IMR-90 (cell line): ENCODE measurements around the gene AOPEP. TPM values are rescaled to one million over a fixed set of nuclear protein-coding genes. Genes with fewer than 3 reads are reported as not detected.

Source experiments
- ATAC-seq: fragments of 200-7000 bp; cut with Tn5 transposase; 2 replicates; pipeline ENCODE4 v1.9.1; 2020; ENCODE audit warnings: low read depth, mild to moderate bottlenecking, moderate library complexity
- BruUV-seq: library from RNA; stranded (reverse); fragments of 400-500 nt; replicated peaks from 2 replicates; lab custom pipeline; 2021; lab: Mats Ljungman, UMichigan
- CTCF ChIA-PET: fragments of 300-600 bp; formaldehyde crosslinking; extraction: SDS; loops from one replicate; lab custom pipeline; 2021; ENCODE audit warnings: antibody characterized with exemption; lab: Yijun Ruan, JAX
- POLR2A ChIA-PET: fragments of 300-600 bp; sonication (Branson Sonifier 250); formaldehyde crosslinking; loops from one replicate; lab custom pipeline; 2022; ENCODE audit warnings: antibody characterized with exemption; ENCODE audit not compliant: unreplicated experiment; lab: Charles Lee
- DNase-seq: peaks from one replicate; pipeline ENCODE4 v3.0.0; 2013
- H2AFZ ChIP-seq: replicated peaks from 2 replicates; pipeline ENCODE3; 2013; ENCODE audit warnings: low read length, mild to moderate bottlenecking; ENCODE audit not compliant: poor library complexity
- H2AK5ac ChIP-seq: 2 replicates; pipeline ENCODE4 v1.6.1; 2013; ENCODE audit warnings: low read depth, low read length, inconsistent platforms
- H2AK9ac ChIP-seq: replicated peaks from 2 replicates; pipeline ENCODE3; 2013; ENCODE audit warnings: mild to moderate bottlenecking, low read depth, low read length, moderate library complexity; ENCODE audit not compliant: poor library complexity
- H2BK120ac ChIP-seq: 2 replicates; pipeline ENCODE4 v1.6.1; 2013; ENCODE audit warnings: low read depth, low read length, inconsistent platforms
- H2BK15ac ChIP-seq: 3 replicates; pipeline ENCODE4 v1.6.1; 2013; ENCODE audit warnings: low read depth, low read length, inconsistent platforms
- H2BK20ac ChIP-seq: 2 replicates; pipeline ENCODE4 v1.6.1; 2013; ENCODE audit warnings: low read depth, mild to moderate bottlenecking, inconsistent platforms, low read length, moderate library complexity
- H2BK5ac ChIP-seq: 2 replicates; pipeline ENCODE4 v1.6.1; 2013; ENCODE audit warnings: mild to moderate bottlenecking, low read depth, low read length, inconsistent platforms; ENCODE audit not compliant: poor library complexity, severe bottlenecking
- H3K14ac ChIP-seq: replicated peaks from 2 replicates; pipeline ENCODE4 v1.6.1; 2013; ENCODE audit warnings: low read depth, low read length, inconsistent platforms
- H3K18ac ChIP-seq: 2 replicates; pipeline ENCODE4 v1.6.1; 2013; ENCODE audit warnings: low read depth, low read length, control low read depth
- H3K23ac ChIP-seq: 2 replicates; pipeline ENCODE4 v1.6.1; 2013; ENCODE audit warnings: low read depth, low read length, inconsistent platforms
- H3K27ac ChIP-seq: 2 replicates; pipeline ENCODE4 v1.5.1; 2013; ENCODE audit warnings: mild to moderate bottlenecking, control low read depth, low read length; ENCODE audit not compliant: insufficient read depth
- H3K27me3 ChIP-seq: 2 replicates; pipeline ENCODE4 v1.6.1; 2013; ENCODE audit warnings: low read length; ENCODE audit not compliant: control insufficient read depth, insufficient read depth
- H3K36me3 ChIP-seq: 2 replicates; pipeline ENCODE4 v1.6.1; 2013; ENCODE audit warnings: low read length, mixed read lengths; ENCODE audit not compliant: control insufficient read depth, insufficient read depth
- H3K4ac ChIP-seq: 2 replicates; pipeline ENCODE4 v1.6.1; 2013; ENCODE audit warnings: low read depth, low read length, inconsistent platforms
- H3K4me1 ChIP-seq: 2 replicates; pipeline ENCODE4 v1.6.1; 2013; ENCODE audit warnings: low read length, mixed read lengths; ENCODE audit not compliant: control insufficient read depth, insufficient read depth
- H3K4me2 ChIP-seq: 2 replicates; pipeline ENCODE4 v1.6.1; 2013; ENCODE audit warnings: low read depth, mild to moderate bottlenecking, control low read depth, low read length, moderate library complexity
- H3K4me3 ChIP-seq: 2 replicates; pipeline ENCODE4 v1.5.1; 2013; ENCODE audit warnings: low read depth, mild to moderate bottlenecking, control low read depth, low read length, moderate library complexity; ENCODE audit not compliant: insufficient read depth
- H3K56ac ChIP-seq: 2 replicates; pipeline ENCODE4 v1.6.1; 2013; ENCODE audit warnings: low read length, inconsistent platforms; ENCODE audit not compliant: insufficient read depth; ENCODE audit errors: extremely low read depth
- H3K79me1 ChIP-seq, 2 experiments: 2 replicates each; pipeline ENCODE4 v1.6.1; 2013; ENCODE audit warnings: low read length in 2 of 2, inconsistent platforms in 1 of 2, low read depth in 1 of 2
- H3K9ac ChIP-seq: 2 replicates; pipeline ENCODE4 v1.6.1; 2013; ENCODE audit warnings: low read depth, low read length, control low read depth
- H3K9me1 ChIP-seq: 2 replicates; pipeline ENCODE4 v1.6.1; 2013; ENCODE audit warnings: low read length, inconsistent platforms; ENCODE audit not compliant: insufficient read depth
- H3K9me3 ChIP-seq: 2 replicates; pipeline ENCODE4 v1.6.1; 2013; ENCODE audit warnings: low read length; ENCODE audit not compliant: control insufficient read depth, insufficient read depth
- H4K20me1 ChIP-seq: 2 replicates; pipeline ENCODE4 v1.6.1; 2013; ENCODE audit warnings: low read length, inconsistent platforms; ENCODE audit not compliant: insufficient read depth
- H4K5ac ChIP-seq: 2 replicates; pipeline ENCODE4 v1.6.1; 2013; ENCODE audit warnings: mild to moderate bottlenecking, low read depth, low read length, control low read depth
- H4K8ac ChIP-seq, 2 experiments: 2 replicates each; pipeline ENCODE4 v1.6.1; 2013; ENCODE audit warnings: low read depth in 2 of 2, low read length in 2 of 2, control low read depth in 1 of 2, inconsistent platforms in 1 of 2
- H4K91ac ChIP-seq: 2 replicates; pipeline ENCODE4 v1.6.1; 2013; ENCODE audit warnings: low read depth, low read length, inconsistent platforms; ENCODE audit not compliant: insufficient read depth
- BHLHE40 ChIP-seq: fragments of 150-350 bp; IDR thresholded peaks from 2 replicates; pipeline ENCODE4 v1.6.1; 2016; ENCODE audit warnings: mild to moderate bottlenecking, low read depth, low read length
- CEBPB ChIP-seq: IDR thresholded peaks from 2 replicates; pipeline ENCODE4 v1.6.1; 2012; ENCODE audit warnings: low read depth, low read length, improper control_type of control experiment
- CHD1 ChIP-seq: IDR thresholded peaks from 2 replicates; pipeline ENCODE4 v1.6.1; 2012; ENCODE audit warnings: low read depth, low read length, improper control_type of control experiment
- CTCF ChIP-seq: conservative IDR thresholded peaks from 2 replicates; pipeline ENCODE4 v1.5.1; 2012; ENCODE audit warnings: mild to moderate bottlenecking, low read depth, low read length, improper control_type of control experiment
- ELK1 ChIP-seq: fragments of 150-350 bp; IDR thresholded peaks from 2 replicates; pipeline ENCODE4 v1.6.1; 2016; ENCODE audit warnings: low read depth, mild to moderate bottlenecking, low read length, moderate library complexity, borderline replicate concordance
- FOS ChIP-seq: fragments of 150-350 bp; IDR thresholded peaks from 2 replicates; pipeline ENCODE4 v1.6.1; 2016; ENCODE audit warnings: low read depth, low read length
- MAFK ChIP-seq: IDR thresholded peaks from 2 replicates; pipeline ENCODE4 v1.6.1; 2012; ENCODE audit warnings: low read depth, low read length, improper control_type of control experiment
- MAZ ChIP-seq: IDR thresholded peaks from 2 replicates; pipeline ENCODE4 v1.6.1; 2012; ENCODE audit warnings: low read depth, mild to moderate bottlenecking, low read length, improper control_type of control experiment, moderate library complexity, borderline replicate concordance
- MXI1 ChIP-seq: IDR thresholded peaks from 2 replicates; pipeline ENCODE4 v1.6.1; 2012; ENCODE audit warnings: low read depth, mild to moderate bottlenecking, low read length, moderate library complexity, borderline replicate concordance
- NFE2L2 ChIP-seq: fragments of 150-350 bp; IDR thresholded peaks from 2 replicates; pipeline ENCODE4 v1.6.1; 2016; ENCODE audit warnings: low read depth, mild to moderate bottlenecking, low read length
- POLR2A ChIP-seq: IDR thresholded peaks from 2 replicates; pipeline ENCODE4 v1.6.1; 2012; ENCODE audit warnings: mild to moderate bottlenecking, low read depth, low read length
- RAD21 ChIP-seq: IDR thresholded peaks from 2 replicates; pipeline ENCODE4 v1.6.1; 2012; ENCODE audit warnings: low read length, improper control_type of control experiment
- RCOR1 ChIP-seq: IDR thresholded peaks from 2 replicates; pipeline ENCODE4 v1.6.1; 2012; ENCODE audit warnings: mild to moderate bottlenecking, low read length, improper control_type of control experiment; ENCODE audit not compliant: insufficient replicate concordance
- RFX5 ChIP-seq: IDR thresholded peaks from 2 replicates; pipeline ENCODE4 v1.8.0; 2012; ENCODE audit warnings: low read depth, mild to moderate bottlenecking, low read length, moderate library complexity
- SMC3 ChIP-seq: fragments of 150-350 bp; IDR thresholded peaks from 2 replicates; pipeline ENCODE4 v1.6.1; 2016; ENCODE audit warnings: low read depth, mild to moderate bottlenecking, antibody characterized with exemption, low read length, moderate library complexity
- USF2 ChIP-seq: fragments of 150-350 bp; IDR thresholded peaks from 2 replicates; pipeline ENCODE4 v1.6.1; 2017; ENCODE audit warnings: mild to moderate bottlenecking, antibody characterized with exemption, low read length, low read depth
- WGBS, 2 experiments: methylation state at CpG; one replicate each; pipeline versions ENCODE4 v1.1.5 to v1.1.7; 2013; ENCODE audit warnings: missing lambda C conversion rate in 2 of 2; ENCODE audit not compliant: insufficient read length in 1 of 2; ENCODE audit errors: extremely low coverage in 2 of 2; 5-methylcytosine and 5-hydroxymethylcytosine counted together
- dilution Hi-C: fragments of 300-500 bp; cut with HindIII; formaldehyde crosslinking; loops from one replicate; pipeline ENCODE4 v1.14.3; 2018; ENCODE audit warnings: low sequenced_read_pairs; ENCODE audit not compliant: unreplicated experiment
- in situ Hi-C: fragments of 300-500 bp; cut with MboI; formaldehyde crosslinking; loops from 3 replicates; pipeline ENCODE4 v1.14.3; 2019; ENCODE audit warnings: low sequenced_read_pairs, inconsistent platforms, mixed read lengths
- intact Hi-C: fragments of 100-400 bp; cut with micrococcal nuclease; formaldehyde crosslinking; loops from 2 replicates; pipeline ENCODE4 v1.10.0; 2022
- polyA plus RNA-seq, 3 experiments: library from polyadenylated mRNA; depleted of rRNA; stranded (reverse); fragments of >200 nt; gene quantifications; 2 replicates each; pipeline ENCODE4 v1.2.3, GENCODE V29; 2012; ENCODE audit warnings: low replicate concordance in 1 of 3
- total RNA-seq: library from RNA; depleted of rRNA; stranded (reverse); fragments of >200 nt; gene quantifications from 2 replicates; pipeline ENCODE4 v1.2.3, GENCODE V29; 2012

The AOPEP gene
- total and polyA plus RNA-seq, 2 of the 4 experiments (the other 2 are of a cell fraction) = 34.9 to 38.7 TPM

GRCh38 chr9:94807556-94807955, 81.1 kb downstream of the AOPEP start:
- POLR2A ChIA-PET = no interaction called here
- dilution Hi-C loops = no loop called here

More at GRCh38 chr9:94807556-94807955, 81.1 kb downstream of the AOPEP start:
- Histone ChIP-seq H4K8ac (no peak overlapping the region), H3K27me3 (peaks cover 8% of the 10 kb centered on the region), H3K23ac (no peak overlapping the region), H4K91ac (no peak overlapping the region), H3K4ac (no peak overlapping the region), H3K4me1 (peaks cover 16% of the 10 kb centered on the region), H3K9me1 (0 out of 2 replicates have a peak, but pooled peaks cover 10% of the 10 kb centered on the region), H2AK9ac (no peak overlapping the region), H4K5ac (no peak overlapping the region), H2BK20ac (no peak overlapping the region), H3K36me3 (peaks cover 7% of the 10 kb centered on the region), H2AK5ac (no peak overlapping the region), H3K9ac (no peak overlapping the region), H4K20me1 (peaks cover 4% of the 10 kb centered on the region; the same call in 1 of the 2 replicates), H2BK15ac (no peak overlapping the region), H2BK5ac (no peak overlapping the region), H3K27ac (no peak overlapping the region), H3K79me1 (peaks cover 4 to 5% of the 10 kb centered on the region in 2 experiments; a peak in 3 of 4 replicates), H3K4me2 (no peak overlapping the region), H3K14ac (no peak overlapping the region), H2BK120ac (no peak overlapping the region), H3K9me3 (no peaks in the 10 kb centered on the region), H2AFZ (no peak overlapping the region), H3K4me3 (no peak overlapping the region), H3K56ac (no peak overlapping the region), H3K18ac (no peak overlapping the region)
- intact Hi-C loops (no loop called here), in situ Hi-C loops (no loop called here)
- CTCF ChIA-PET = no interaction called here
- WGBS, 2 experiments = no CpG with 5 or more reads among the region's 3 CpGs
- ATAC-seq (no peak), DNase-seq (peak; percentile 29)
- BruUV-seq = no TSS peak
- TF ChIP-seq USF2 = no peak
- no peak for TF ChIP-seq SMC3
- TF ChIP-seq FOS = no peak
- TF ChIP-seq CEBPB = no peak
- TF ChIP-seq CHD1 = no peak
- no peak for TF ChIP-seq MXI1
- TF ChIP-seq MAFK = no peak
- no peak for TF ChIP-seq BHLHE40
- no peak for TF ChIP-seq NFE2L2
- TF ChIP-seq ELK1 = no peak
- TF ChIP-seq POLR2A = no peak
- TF ChIP-seq RFX5 = no peak
- TF ChIP-seq MAZ = no peak
- TF ChIP-seq RCOR1 = no peak
- TF ChIP-seq CTCF = no peak
- no peak for TF ChIP-seq RAD21
